GM20000 (cell line): ENCODE results near the gene RSPH1.

Source experiments
- DNase-seq: peaks from one replicate; pipeline ENCODE4 v3.0.0; 2012; ENCODE audit warnings: low spot score
- CTCF ChIP-seq: IDR thresholded peaks from 2 replicates; pipeline ENCODE4 v1.5.1; 2012; ENCODE audit warnings: mild to moderate bottlenecking, control low read depth; ENCODE audit errors: extremely low read depth, missing control alignments

Gene RSPH1

DNA sequence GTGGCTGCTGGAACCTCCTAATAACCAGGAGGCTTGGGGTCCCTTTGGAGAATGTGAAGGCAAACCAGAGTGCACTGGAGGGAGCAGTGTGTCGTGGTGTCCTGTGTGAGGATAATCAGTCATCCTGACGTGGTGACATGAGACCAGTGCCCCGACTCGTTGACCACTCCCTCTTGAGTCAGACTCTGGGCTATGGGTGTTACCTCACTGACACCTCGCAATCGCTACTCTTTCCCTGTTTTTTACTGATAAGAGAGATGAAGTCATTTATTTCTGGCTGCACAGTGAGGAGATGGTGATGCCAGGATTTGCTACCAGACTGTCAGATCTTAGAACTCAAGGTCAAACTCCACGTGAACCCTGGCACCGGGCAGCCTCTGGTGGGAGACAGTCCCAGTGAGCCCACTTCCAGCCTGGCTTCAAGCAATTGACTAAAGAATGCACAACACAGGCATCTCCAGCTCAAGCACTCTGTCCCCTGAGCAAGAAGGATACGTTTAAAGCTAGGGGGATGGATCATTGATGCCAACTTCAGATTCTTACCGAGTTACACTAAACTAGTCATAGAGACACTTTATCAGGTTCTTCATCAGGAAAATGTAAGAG lies 62.0 kb downstream of the RSPH1 start:
- TF ChIP-seq CTCF = no peak
- DNase-seq = no peak

- TF ChIP-seq CTCF = no peak
- DNase-seq = no peak
Observed at GRCh38 chr21:42432695-42433094, 63.3 kb downstream of the RSPH1 start.

- TF ChIP-seq CTCF = no peak
- DNase-seq = no peak
Observed at GRCh38 chr21:42431196-42431595, 64.8 kb downstream of the RSPH1 start.

DNA sequence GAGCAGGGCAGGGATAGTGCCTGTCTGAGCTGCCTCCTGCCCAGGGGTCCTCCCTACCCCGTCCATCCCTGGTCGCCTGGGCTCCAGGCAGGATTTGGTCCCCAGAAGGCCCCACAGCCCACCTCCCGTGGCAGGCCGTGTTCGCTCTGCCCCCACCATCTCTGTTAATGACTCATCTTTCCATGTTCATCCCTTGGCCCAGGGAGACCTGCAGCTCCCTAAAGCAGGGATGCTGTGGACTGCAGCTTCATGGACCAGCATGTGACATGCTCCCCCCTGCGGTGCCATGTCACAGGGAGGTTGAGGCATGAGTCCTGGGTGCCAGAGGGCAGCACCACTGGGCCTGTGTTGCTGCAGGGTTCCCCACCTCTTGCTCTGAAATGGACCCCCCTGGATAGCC lies 65.5 kb downstream of the RSPH1 start:
- TF ChIP-seq CTCF = no peak
- no peak for DNase-seq

DNA sequence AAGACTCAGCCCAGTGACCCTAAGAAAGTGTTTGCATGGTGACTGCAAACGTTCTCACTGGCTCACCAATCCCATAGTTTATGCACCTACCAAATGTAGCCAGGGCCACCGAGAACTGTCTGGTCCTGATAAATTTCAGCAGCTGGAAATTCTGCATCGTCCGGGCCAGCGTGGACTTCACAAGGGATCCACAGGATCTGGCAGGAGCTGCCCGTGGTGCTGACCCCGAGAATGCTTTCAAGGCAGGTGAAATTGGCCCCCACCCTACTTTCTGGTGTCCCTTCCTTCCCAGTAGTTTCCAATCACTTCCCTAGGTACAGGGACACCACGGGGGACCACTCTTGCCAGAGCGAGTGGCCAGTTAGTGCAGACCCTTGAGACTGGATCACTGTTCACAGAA lies 66.2 kb downstream of the RSPH1 start:
- DNase-seq = no peak
- TF ChIP-seq CTCF = no peak

DNA sequence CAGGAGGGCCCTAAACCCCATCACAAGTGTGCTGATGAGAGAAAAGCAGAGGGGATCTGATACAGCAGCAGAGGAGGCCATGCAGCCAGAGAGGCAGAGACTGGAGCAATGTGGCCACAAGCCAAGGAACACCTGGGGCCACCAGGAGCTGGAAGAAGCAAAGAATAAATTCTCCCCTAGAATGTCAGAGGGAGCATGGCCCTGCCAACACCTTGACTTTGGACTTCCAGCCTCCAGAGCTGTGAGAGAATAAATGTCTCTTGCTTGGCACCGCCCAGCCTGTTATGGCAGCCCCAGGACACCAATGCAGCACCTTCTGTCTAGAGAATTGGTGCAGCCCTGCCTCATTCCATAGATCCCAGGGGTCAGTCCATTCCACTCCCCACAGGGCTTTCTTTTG lies 67.0 kb downstream of the RSPH1 start:
- no peak for DNase-seq
- no peak for TF ChIP-seq CTCF

- no peak for DNase-seq
- TF ChIP-seq CTCF = no peak
Observed at GRCh38 chr21:42427809-42428419, 68.1 kb downstream of the RSPH1 start.
